ENCODE data around the gene FGF21. TPM values are rescaled to one million over a fixed set of nuclear protein-coding genes. Genes with fewer than 3 reads are reported as not detected.
"Not testable (repeated sequence)": the region's sequence is repeated elsewhere in the genome, so short reads cannot be mapped to it uniquely, and the experiment has no call there.

FGF21 gene
- total RNA-seq, 4 donors from 2014 or later: not detected

DNA sequence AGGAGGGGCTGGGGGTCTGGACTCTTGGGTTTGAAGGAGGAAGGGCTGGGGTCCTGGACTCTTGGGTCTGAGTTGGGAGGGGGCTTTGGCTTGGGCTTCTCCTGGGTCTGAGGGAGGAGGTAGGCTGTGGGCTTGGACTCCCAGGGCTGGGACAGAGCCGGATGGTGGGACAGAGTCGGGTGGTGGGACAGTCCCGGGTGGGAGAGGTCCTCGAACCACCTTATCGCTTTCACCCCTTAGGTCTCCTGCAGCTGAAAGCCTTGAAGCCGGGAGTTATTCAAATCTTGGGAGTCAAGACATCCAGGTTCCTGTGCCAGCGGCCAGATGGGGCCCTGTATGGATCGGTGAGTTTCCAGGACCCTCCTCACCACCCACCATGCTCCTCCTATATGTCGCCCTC, 1.4 kb downstream of the FGF21 start:
- in situ Hi-C loops (cut with MboI; ENCODE audit: low pct_ligation_motif_present in 1 of 4, low pct_unique_long_range_greater_than_20kb in 1 of 4, low sequenced_read_pairs in 3 of 4): no loop called here
- Histone ChIP-seq H3K36me3 (no peaks in the 10 kb centered on the region), H3K27me3 (peaks cover 61% of the 10 kb centered on the region), H3K4me3 (no peak overlapping the region), H3K9me3 (no peaks in the 10 kb centered on the region), H3K4me1 (peaks cover 12 to 15% (median 13%) of the 10 kb centered on the region in 4 donors), H3K27ac (no peak overlapping the region)
- intact Hi-C loops (cut with DNase I; ENCODE audit: low total_unique reads): no loop called here
- WGBS, 2 donors (ENCODE audit: low coverage in 1 of 2): 67% methylated on average over 9 of the region's 9 CpGs; no CpG with 5 or more reads in 1 of the 2 donors
- TF ChIP-seq POLR2AphosphoS5 (IDR thresholded peaks at IDR 0.05) (no peak), EP300 (IDR thresholded peaks at IDR 0.05; ENCODE audit: low read depth) (no peak), POLR2A (IDR thresholded peaks at IDR 0.05) (no peak)
- TF ChIP-seq, protein P1, sequence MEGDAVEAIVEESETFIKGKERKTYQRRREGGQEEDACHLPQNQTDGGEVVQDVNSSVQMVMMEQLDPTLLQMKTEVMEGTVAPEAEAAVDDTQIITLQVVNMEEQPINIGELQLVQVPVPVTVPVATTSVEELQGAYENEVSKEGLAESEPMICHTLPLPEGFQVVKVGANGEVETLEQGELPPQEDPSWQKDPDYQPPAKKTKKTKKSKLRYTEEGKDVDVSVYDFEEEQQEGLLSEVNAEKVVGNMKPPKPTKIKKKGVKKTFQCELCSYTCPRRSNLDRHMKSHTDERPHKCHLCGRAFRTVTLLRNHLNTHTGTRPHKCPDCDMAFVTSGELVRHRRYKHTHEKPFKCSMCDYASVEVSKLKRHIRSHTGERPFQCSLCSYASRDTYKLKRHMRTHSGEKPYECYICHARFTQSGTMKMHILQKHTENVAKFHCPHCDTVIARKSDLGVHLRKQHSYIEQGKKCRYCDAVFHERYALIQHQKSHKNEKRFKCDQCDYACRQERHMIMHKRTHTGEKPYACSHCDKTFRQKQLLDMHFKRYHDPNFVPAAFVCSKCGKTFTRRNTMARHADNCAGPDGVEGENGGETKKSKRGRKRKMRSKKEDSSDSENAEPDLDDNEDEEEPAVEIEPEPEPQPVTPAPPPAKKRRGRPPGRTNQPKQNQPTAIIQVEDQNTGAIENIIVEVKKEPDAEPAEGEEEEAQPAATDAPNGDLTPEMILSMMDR (IDR thresholded peaks at IDR 0.05): no peak
- DNase-seq: no peak

DNA sequence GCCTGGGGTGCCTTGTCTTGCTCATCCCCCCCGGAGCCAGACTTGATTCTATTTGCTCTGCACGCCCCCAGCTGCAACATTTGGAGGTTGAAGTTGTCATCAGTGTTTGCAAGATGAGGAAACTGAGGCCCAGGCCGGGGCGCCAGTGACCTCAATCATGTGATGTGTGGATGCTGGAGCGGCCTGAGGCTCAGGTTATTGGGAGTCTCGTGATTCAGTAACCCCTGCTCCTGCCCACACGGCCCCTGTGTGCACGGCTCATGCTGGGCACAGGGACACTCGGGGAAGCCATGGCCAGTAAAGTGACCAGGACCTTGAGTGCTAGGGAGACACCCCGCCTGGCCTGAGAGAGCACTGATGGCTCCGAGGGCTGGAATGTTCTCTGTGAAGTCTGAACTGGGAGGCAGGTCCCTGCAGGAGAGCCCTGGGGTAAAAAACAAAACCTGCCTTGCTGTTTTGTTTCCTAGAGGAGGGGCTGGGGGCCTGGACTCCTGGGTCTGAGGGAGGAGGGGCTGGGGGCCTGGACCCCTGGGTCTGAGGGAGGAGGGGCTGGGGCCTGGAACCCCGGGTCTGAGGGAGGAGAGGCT, 1.9 kb downstream of the FGF21 start:
- Histone ChIP-seq H3K27me3 (peaks cover 56% of the 10 kb centered on the region), H3K36me3 (no peaks in the 10 kb centered on the region), H3K27ac (no peak overlapping the region), H3K4me3 (no peak overlapping the region), H3K9me3 (no peaks in the 10 kb centered on the region), H3K4me1 (peaks cover 11 to 12% (median 11%) of the 10 kb centered on the region in 4 donors)
- WGBS, 2 donors (ENCODE audit: low coverage in 1 of 2): 77% methylated on average over 11 of the region's 12 CpGs; no CpG with 5 or more reads in 1 of the 2 donors
- intact Hi-C loops (cut with DNase I; ENCODE audit: low total_unique reads) (no loop called here), in situ Hi-C loops (cut with MboI; ENCODE audit: low pct_ligation_motif_present in 1 of 4, low pct_unique_long_range_greater_than_20kb in 1 of 4, low sequenced_read_pairs in 3 of 4) (no loop called here)
- DNase-seq: no peak
- no peak for TF ChIP-seq POLR2A (IDR thresholded peaks at IDR 0.05)

DNA sequence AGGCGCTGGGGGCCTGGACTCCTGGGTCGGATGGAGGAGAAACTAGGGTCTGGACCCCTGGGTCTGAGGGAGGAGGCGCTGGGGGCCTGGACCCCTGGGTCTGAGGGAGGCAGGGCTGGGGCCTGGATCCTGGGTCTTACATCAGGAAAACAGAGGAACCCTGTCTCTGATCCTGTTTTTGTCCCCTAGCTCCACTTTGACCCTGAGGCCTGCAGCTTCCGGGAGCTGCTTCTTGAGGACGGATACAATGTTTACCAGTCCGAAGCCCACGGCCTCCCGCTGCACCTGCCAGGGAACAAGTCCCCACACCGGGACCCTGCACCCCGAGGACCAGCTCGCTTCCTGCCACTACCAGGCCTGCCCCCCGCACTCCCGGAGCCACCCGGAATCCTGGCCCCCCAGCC, 2.4 kb downstream of the FGF21 start:
- no peaks in the 10 kb centered on the region for H3K9me3 ChIP-seq
- intact Hi-C loops (cut with DNase I; ENCODE audit: low total_unique reads): no loop called here
- H3K27me3 ChIP-seq: peaks cover 54% of the 10 kb centered on the region
- DNase-seq: no peak
- 79 to 80% methylated on average over 1 to 14 of the region's 14 CpGs for WGBS, 2 donors (ENCODE audit: low coverage in 1 of 2)
- peaks cover 5 to 7% (median 6%) of the 10 kb centered on the region in 4 donors for H3K4me1 ChIP-seq
- no peak overlapping the region for H3K27ac ChIP-seq
- no peaks in the 10 kb centered on the region for H3K36me3 ChIP-seq
- H3K4me3 ChIP-seq: no peak overlapping the region
- TF ChIP-seq POLR2A (IDR thresholded peaks at IDR 0.05) (no peak), EP300 (IDR thresholded peaks at IDR 0.05; ENCODE audit: low read depth) (no peak), POLR2AphosphoS5 (IDR thresholded peaks at IDR 0.05) (no peak)
- TF ChIP-seq, protein P1 (IDR thresholded peaks at IDR 0.05): no peak
- in situ Hi-C loops (cut with MboI; ENCODE audit: low pct_ligation_motif_present in 1 of 4, low pct_unique_long_range_greater_than_20kb in 1 of 4, low sequenced_read_pairs in 3 of 4): no loop called here

DNA sequence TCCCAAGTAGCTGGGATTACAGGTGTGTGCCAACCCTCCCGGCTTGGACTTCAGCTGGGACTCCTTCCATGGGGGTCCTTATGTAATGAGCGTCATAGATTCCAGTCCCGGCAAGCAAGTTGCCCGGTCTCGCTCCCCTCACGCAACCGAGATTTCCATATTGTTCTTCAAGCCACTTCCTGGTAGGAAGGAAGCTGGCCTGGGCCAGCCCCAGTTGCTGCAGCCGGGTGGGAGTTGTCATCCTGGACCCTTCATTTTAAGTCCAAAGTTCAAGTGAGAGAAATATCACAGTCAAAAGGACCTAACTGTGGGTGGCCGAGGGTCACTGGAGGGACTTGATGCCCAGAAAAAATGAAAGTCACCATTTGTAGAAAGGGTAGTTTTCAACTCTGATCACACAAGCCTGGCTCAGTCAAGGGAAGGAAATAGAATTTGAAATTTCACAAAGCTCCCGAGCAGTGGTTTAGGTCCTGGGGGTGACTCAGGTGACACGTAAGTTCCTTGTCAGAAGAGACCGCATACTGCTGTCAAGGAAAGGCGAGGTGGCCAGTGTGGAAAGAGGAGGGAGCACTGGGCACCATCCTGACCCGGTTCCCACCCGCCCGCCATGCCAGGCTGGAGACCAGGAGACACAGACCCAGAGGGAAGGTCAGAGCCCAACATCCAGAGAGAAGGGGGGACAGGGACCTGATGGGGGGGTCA, 5.3 kb downstream of the FGF21 start:
- no peak for TF ChIP-seq EP300 (IDR thresholded peaks at IDR 0.05; ENCODE audit: low read depth)
- TF ChIP-seq POLR2AphosphoS5 (IDR thresholded peaks at IDR 0.05): no peak
- no peak for TF ChIP-seq POLR2A (IDR thresholded peaks at IDR 0.05)
- TF ChIP-seq, protein P1 (IDR thresholded peaks at IDR 0.05): no peak
- Histone ChIP-seq H3K4me1 (no peaks in the 10 kb centered on the region), H3K27ac (no peak overlapping the region), H3K4me3 (no peak overlapping the region), H3K9me3 (no peaks in the 10 kb centered on the region), H3K27me3 (peaks cover 49% of the 10 kb centered on the region), H3K36me3 (no peaks in the 10 kb centered on the region)
- no peak for DNase-seq
- WGBS, 2 donors (ENCODE audit: low coverage in 1 of 2): 43 to 52% methylated on average over 10 to 16 of the region's 16 CpGs
- in situ Hi-C loops (cut with MboI; ENCODE audit: low pct_ligation_motif_present in 1 of 4, low pct_unique_long_range_greater_than_20kb in 1 of 4, low sequenced_read_pairs in 3 of 4) (no loop called here), intact Hi-C loops (cut with DNase I; ENCODE audit: low total_unique reads) (no loop called here)

DNA sequence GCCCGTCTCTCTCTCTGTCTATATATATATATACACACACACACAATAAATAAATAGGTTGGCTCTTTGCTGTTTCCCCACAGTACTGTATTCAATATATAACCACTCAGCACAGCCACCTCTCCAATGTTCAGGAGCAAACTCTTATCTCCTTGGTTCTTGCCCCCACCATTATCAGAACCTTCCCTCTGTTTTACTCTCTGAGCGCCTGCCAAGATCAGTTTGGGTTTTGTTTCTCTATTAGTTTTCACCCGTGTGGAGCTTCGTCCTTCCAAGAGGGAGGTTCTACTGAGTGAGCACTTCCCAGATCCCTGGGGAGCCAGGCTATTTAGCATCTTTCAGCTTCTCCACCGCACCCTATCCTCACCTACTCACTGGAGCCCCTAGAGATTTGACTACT, 10.5 kb downstream of the FGF21 start:
- in situ Hi-C loops (cut with MboI; ENCODE audit: low pct_ligation_motif_present in 1 of 4, low pct_unique_long_range_greater_than_20kb in 1 of 4, low sequenced_read_pairs in 3 of 4); H3K27ac ChIP-seq; DNase-seq; H3K9me3 ChIP-seq; H3K4me3 ChIP-seq; H3K4me1 ChIP-seq; intact Hi-C loops (cut with DNase I; ENCODE audit: low total_unique reads); H3K36me3 ChIP-seq: not testable (repeated sequence)
- 0 to 25% methylated on average over 1 to 5 of the region's 5 CpGs for WGBS, 2 donors (ENCODE audit: low coverage in 1 of 2)
- peaks cover 67% of the 10 kb centered on the region for H3K27me3 ChIP-seq

DNA sequence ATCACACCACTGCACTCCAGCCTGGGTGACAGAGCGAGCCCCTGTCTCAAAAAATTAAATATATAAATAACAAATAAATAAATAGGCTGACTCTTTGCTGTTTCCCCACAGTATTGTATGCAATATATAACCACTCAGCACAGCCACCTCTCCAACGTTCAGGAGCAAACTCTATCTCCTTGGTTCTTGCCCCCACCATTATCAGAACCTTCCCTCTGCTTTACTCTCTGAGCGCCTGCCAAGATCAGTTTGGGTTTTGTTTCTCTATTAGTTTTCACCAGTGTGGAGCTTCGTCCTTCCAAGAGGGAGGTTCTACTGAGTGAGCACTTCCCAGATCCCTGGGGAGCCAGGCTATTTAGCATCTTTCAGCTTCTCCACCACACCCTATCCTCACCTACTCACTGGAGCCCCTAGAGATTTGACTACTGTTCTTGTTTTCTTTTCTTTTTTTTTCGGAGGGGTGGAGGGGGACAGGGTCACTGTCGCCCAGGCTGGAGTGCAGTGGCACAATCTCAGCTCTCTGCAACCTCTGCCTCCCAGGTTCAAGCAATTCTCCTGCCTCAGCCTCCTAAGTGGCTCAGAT, 12.9 kb downstream of the FGF21 start:
- in situ Hi-C loops (cut with MboI; ENCODE audit: low pct_ligation_motif_present in 1 of 4, low pct_unique_long_range_greater_than_20kb in 1 of 4, low sequenced_read_pairs in 3 of 4); intact Hi-C loops (cut with DNase I; ENCODE audit: low total_unique reads); H3K4me1 ChIP-seq; H3K36me3 ChIP-seq; H3K27ac ChIP-seq; DNase-seq; H3K4me3 ChIP-seq; H3K9me3 ChIP-seq: not testable (repeated sequence)
- 29 to 36% methylated on average over 4 to 6 of the region's 6 CpGs for WGBS, 2 donors (ENCODE audit: low coverage in 1 of 2)
- peaks cover 80% of the 10 kb centered on the region for H3K27me3 ChIP-seq
